ENCODE data around the gene NR5A1.

The NR5A1 gene

DNA sequence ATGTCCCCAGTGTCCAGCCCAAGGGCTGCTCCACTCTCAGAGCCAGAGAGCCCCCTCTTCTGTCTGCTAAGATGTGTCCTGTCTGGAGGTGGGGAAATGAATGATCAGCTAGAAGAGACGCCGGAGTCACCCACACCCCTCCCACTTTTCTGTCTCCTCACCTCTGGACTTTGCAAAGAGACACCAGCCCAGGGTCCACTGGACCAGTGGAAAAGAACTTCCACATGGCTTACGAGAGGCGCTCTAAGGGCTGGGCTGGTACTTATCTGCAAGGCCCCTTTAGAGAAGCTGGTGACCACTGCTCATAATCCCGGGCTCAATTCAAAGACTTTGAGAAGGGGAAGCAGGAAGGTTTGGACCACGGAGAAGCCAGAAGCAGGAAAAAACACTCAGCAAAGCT is 9.2 kb downstream of the NR5A1 start:
- no peak for DNase-seq

DNA sequence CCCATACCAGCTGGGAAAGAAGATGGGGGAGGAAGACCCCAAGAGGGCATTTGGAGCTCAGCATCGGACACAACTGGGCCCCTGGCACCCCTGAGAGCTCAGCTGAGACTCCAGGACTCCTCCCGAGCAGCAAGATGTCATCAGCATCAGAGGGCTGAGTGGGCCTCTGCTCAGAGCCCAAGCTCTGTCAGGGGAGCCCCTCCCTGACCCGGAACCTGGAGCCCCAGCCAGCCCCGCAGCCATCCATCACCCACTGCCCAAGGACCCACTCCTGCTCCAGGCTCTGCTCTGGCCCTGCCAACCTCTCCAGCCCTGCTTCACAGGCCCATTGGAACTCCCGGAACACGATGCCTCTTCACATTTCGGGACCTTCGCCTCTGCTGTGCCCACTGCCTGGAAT is 9.8 kb downstream of the NR5A1 start:
- no peak for DNase-seq

DNA sequence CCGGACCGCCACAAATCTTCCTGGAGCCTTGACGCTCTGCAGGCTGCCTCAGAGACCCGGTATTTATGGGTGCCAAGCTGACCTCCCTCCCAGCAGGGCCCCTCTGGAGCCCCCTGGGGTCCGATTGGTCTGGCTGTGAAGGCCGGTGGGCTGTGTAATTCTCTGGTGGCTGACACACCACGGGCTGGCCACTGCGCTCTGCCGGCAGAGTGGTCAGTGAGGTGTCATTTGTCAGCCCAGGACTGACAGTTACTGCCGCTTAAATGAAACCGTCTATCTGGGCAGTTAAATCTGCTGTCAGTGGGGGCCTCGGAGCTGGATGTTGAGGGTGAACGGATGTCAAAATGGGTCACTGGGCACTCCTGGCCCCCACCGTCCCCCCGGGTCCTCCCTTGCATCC is 10.7 kb downstream of the NR5A1 start:
- no peak for DNase-seq

DNA sequence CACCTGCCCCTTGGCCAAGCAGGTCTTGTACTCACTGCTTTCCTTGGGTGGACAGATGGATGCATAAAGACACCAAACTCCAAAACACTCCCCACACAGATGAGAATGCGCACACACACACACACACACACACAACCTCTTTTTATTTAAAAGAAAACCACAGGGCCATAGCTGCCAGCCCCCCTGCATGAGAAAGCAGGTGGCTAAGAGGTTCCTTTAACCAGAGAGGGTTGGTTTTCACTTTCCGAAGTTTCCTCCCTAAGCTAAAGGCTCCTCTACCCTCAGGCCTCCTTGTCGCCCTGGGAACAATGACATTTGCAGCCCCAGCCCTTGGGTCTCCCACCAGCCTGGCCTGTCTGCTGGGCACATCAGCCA is 11.1 kb downstream of the NR5A1 start:
- DNase-seq, result no peak

DNA sequence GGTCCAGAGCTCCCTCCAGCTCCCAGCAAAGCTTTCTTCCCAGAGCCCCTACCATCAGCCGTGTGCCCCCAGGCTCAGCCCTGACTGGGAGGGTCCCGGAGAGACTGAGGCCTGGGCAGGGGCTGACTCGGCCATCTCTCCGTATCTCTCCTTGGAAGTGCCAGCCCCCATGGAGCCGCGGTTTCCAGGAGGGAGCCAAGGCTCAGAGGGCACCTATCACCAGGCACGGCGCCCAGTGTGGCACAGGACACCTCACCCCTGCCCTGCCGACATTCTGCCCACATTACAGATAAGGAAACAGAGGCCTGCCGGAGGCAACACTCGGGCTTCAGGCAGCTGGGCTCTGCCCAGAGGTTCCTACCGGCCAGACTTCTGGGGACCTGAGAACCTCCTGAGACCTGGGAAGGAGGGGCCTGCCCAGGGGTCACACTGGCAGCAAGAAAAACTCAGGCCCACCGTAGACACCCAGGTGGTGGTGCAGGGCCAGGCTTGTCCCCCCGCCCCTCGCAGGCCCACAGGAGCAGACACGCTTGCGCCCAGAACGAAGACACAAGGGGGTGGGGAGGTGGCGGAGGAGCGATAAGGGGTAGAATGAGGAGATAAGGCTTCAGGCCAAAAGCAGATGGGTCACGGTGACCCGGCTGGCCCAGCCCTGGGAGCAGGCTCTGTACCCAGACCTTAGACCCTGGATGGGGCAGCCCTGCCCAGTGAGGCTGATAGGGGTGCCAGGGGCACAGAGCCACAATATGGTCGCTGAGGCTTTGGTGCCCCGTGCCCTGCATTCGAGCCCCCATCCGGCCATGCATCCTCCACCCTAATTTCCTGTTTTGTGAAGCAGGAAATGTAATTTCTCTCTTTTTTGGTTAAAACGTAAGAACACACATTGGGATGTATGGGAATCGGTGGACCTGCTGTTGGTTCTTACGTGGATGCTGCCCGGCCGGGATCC is 11.8 kb downstream of the NR5A1 start:
- no peak for DNase-seq

DNA sequence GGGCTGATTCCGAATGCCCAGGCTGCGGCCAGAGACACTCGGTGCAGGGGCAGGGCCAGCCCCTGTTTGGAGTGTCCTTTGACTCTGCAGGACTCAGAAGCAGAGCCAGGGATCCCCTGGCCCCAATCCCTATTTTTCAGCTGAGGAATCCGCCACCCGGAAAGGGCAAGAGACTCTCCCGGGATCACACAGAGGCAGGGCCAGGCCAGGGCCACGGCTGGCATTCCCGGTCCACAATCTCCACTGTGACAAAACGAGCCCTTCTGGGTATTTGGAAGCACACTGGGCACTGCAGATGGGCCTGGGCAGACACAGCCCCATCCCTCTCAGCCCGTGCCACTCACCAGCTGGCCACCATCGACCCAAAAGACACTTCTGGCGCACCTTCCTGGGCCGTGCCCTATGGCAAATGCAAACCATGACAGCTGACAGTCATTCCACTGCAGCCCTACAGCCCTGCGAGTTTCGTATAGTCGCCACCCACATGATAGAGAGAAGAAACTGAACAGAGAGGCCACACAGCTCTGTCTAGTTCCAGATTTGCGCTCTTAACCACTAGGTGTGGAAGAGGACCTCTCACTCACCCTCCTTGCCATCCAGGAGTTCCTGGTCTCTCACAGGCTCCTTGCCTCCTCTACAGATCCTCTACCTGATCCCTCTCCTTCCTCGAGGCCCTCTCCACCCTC is 13.3 kb downstream of the NR5A1 start:
- DNase-seq, result no peak

DNA sequence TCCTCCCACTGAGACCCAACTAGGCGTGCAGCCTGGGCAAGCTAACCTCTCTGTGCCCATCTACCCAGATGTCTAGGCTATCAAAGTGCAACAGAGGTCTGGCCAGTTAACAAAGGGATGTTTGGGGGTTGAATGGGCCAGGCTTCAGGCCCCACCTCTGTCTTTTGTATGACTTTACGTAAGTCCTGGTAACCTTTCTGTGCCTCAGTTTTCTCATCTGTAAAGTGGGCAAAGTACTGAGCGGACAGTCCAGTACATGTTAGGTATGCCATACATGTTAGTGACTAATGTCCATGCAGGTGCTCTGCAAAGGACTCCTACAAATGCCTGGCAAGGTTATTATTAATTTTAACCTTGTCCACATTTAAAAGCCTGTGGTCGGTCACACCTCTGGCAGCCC is 14.0 kb downstream of the NR5A1 start:
- DNase-seq, result no peak

DNA sequence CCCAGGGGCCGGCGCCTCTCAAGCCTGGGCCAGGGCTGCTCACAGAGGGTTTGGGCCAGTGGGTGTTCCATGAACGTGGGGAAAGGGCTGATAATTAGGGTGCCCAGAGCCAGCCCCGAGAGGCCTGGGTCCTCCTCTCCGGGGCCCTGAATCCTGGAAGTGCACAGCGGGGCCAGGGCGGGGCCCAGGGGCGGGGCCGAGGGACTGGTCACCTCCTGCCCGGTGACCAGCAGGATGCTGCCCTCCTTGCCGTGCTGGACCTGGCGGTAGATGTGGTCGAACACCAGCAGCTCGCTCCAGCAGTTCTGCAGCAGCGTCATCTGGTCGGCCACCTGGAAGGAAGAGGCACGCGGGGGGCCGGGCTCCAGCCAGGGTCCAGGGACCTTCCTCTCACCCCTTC is 14.4 kb downstream of the NR5A1 start:
- no peak for DNase-seq

DNA sequence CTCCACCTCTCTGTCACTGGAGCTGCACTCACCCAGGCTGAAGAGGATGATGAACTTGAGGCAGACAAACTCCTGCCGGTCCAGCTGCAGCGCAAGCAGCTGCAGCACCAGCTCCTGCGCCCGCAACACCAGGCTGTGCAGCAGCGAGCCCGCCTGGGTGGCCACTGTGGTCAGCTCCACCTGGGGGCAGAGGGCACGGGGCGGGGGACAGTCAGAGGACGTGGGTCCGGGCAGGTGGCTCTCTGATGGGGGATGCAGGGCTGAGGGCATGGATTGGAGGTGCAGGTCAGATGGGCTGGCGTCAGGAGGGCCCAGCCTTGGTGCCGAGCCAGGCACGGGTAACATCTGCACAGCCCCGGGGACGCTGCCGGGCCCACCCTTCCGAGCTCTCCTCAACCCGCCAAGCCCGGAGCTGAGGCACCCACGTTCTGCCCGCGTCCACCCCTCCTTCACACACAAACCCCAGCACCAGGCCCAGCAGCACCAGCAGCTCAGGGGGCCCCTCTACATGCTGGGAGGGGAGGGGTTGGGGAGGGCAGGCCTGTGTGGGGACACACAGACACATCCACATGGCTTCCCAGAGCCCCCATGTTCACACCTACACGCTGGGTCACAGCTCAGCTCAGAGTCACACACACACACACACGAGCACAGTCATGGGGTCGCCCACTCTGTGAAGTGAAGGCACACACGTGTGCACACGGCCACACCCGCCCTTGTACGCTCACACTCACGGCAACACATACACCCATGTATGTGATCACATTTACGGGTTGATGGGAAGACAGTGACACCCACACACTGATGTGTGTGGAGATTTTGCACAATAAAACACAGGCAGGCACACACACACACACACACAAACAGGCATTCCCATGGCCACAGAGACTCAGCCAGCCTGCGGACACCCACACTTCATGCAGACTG is 15.9 kb downstream of the NR5A1 start:
- no peak for DNase-seq

DNA sequence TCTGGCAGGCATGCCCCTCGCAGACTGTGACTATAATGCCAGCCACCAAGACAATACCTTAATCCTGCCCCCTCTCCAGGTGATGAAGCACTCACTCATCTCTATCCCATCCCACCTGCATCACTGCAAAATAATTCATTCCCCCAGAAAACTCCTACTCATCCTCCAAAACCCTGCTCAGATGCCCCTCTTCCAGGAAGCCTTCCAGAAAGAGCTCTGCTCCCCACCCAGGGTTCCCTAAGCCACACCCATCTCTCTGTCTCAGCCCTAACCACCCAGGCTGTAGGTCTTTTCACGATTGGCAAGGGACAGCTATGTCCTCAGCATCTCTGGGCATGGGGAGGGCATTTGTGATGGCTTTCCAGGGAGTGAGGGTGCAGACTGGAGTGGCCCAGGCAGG is 17.2 kb downstream of the NR5A1 start:
- no peak for DNase-seq

DNA sequence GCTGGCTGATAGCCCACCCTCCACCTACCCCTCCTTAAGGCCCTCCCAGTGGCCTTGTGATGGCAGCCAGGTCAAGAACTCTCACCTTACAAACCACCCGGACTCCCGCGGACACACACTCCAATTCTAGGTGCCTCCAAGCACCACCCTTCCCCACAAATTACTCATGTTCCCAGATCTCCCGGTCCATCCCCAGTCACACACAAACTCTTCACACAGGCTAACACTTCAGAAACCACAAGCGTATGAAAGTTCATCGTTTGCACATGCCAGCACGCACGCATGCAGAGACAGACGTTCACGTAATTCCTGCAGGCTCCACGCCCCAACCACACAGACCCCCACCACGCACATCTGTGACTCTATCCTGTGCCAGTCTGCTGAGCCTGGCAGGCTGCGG is 18.0 kb downstream of the NR5A1 start:
- DNase-seq, result no peak

DNA sequence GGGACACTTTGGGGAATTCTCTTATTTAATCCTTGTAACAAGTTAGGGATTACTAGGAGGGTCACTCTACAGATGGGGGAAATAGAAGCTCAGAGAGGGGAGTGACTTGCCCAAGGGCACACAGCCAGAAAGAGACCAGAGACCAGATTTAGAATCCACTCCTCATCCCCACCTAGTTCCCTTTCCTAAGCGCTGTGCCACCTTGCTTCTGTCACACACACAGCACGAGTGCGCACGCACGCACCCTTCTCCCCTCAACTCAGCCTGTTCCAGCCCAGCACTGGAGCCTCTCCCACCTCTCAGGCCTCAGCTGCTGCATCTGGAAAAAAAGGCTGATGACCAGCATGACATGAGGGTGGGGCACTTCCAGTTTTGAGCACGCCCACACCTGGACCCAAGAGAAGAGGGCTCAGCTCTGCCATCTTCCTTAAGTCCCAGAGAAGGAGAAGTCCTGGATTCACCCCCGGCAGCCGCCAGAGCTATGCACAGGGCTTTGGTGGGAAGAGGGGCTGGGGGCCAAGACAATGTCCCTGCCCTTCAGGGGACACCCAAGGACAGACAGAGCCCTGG is 18.5 kb downstream of the NR5A1 start:
- DNase-seq, result no peak

DNA sequence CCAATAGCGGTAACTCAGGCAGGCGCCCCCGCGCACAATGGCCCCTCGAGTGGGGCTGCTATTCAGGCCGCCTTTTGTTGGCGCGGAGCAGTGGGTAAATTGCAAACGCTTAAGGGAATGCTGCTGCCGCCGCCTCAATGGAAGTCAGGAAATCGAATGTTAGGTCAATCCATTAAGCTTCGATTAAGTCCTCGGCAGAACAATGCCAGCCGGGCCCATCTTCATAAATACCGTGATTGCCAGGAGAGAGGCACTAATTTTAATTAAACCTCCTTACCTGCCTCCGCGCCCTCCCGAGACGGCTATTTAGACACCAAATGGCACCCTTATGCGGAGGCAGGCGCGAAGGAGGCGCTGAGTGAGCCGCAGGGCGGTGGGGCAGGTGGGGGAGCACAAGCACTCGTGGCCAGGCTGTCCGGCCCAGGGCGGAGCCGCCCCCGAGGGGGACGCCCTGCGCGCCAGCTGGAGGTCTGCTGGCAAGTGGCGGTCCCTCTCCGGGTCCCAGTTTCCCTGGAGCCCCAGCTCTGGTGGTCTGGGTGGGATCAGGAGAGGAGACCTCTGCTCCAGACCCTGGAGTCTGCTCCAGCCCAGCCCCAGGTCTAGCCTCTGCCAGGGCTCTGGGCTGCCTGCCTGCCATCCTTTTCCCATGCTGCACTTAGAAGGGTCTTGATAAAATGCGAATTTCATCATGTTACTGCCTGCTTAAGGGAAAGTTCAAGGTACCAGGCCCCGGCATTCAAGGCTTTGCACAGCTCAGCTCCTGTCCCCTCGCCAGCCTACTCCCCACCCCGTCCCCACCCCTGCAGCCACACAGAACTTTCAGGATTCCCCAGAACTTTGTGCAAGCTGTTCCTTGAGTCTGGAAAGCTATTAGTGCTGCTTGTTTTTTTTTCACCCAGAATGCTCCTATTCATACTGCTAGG is 19.7 kb downstream of the NR5A1 start:
- DNase-seq, result no peak

DNA sequence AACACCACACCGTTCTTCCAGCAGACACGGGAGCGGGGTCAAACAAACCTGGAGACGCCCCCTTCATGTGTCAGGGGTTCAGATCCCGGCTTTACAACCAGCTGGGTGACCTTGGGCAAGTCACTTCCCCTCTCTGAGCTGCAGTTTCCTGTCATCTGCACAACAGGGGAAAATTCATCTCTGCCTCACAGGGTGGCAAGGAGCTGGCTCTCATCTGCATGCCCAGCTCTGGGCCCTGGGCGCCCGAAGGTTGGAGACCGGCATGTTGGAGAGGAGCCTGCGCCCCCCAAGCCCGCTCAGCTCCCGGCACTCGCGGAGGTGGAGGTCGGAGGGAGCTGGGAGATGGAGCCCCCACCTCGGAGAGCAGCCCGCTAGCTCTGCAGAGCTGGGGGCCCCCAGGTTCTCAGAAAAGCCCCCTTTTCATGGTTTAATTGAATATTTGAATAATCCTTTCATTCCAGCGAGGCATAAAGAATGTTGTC is 20.4 kb downstream of the NR5A1 start:
- no peak for DNase-seq

DNA sequence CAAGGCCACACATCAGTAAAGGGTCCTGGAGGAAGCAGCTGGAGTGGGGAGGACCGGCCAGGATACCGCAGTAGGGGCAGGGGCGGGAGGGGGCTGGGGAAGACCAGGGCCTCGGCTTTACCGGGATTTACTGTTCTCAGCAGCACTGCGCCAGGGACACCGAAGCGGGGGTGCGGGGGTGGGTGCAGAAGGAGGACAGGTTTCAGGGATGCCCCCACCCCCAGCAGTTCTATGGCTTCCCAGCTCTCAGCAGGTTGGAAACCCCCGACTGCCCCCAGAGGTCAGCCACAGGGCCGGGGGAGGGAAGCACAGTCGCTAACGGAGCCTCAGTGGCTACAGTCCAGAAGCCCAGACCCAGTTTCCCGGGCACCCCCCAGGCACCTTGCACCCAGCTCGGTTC is 21.3 kb downstream of the NR5A1 start:
- DNase-seq, result no peak

DNA sequence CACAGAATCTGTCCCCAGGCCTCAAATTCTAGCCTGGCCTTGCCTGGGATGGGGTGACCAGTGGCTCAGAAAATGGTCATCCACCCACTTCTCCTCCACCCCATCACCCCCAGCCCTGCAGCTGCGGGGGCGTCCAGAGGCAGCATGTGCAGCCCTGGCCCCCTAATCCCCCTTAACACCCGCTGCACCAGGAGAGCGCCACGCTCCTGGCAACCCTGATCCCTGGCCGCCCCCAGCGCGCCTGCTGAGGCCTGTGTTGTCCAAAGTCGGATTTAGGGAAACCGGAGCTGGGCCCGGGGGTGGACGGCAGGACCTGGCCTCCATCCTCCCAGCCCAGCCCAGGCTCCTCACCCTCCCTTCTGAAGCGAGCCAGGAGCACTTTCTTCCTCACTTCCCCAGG is 22.0 kb downstream of the NR5A1 start:
- no peak for DNase-seq

DNA sequence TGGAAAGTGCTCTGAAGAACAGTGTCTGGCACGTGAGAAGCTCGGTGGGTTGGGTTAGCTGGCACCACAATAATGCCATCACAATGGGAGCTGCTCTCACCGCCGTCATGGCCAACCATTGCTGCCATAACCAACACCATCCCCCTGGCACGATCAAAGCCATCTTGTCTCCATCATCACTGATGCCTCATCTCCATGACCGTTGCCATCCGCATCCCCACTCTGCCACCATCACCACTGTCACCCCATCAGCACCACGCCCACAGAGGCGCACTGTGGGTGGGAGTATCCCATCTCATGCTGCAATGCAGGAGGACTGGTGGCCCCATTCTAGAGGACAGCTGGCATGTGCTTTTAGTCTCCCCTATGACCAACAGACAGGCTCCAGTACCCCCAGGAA is 23.7 kb downstream of the NR5A1 start:
- DNase-seq, result no peak

DNA sequence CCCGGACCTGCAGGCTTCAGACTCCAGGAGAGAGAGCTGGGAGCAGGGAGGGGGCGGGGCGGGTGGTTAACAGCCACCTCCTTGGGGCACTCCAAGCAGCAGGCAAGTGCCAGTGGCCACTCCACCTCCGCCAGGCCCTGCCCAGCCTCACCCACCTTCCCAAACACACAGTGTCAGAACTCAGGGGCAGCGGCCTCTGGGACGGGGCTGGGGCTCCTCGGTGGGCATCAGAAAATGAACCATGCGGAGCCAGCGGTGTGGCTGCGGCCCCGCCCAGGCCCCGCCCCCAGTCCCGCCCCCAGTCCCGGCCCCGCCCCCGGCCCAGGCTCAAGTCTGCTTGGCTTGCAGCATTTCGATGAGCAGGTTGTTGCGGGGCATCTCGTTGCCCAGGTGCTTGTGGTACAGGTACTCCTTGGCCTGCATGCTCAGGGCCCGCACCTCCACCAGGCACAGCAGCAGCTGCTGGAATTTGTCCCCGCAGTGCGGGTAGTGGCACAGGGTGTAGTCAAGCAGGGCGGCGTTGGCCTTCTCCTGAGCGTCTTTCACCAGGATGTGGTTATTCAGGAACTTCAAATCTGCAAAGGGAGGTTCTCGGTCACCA is 24.7 kb downstream of the NR5A1 start:
- DNase-seq, result no peak

DNA sequence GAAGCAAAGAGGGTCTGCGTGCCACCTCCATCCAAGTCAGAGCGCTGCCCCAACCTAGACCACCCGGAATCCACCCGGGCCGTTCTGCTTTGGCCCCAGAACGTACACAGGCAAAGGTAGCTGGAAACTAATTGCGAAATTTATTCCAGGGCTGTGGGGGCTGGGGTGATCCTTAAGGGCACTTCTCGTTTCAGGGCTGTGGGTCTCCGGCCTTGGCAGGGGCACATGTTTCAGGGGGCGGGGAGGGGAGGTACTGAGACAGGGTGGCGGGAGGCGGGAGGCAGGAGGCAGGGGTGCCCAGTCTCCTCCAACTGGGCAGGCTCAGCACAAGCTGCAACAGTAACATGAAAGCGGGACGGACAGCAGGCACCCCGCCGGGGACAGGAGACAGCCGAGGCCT is 26.1 kb downstream of the NR5A1 start:
- no peak for DNase-seq

DNA sequence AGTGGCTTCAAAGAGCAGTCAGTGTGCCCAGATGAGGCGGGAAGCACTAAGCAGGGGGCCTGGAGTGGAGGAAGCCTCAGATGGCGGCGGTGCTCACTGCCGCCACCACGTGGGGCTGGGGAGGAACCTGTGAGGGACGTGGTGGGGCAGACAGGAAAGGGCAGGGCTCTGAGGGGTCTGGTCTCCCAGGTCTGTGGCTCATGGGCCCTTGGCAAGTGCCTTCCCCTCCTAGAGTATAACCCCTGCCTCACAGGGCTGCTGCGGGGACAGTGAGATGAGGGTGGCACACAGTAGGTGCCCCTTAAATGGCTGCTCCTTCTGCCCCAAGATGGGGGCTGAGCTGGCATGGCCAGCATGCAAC is 26.6 kb downstream of the NR5A1 start:
- DNase-seq, result peak; percentile 25

DNA sequence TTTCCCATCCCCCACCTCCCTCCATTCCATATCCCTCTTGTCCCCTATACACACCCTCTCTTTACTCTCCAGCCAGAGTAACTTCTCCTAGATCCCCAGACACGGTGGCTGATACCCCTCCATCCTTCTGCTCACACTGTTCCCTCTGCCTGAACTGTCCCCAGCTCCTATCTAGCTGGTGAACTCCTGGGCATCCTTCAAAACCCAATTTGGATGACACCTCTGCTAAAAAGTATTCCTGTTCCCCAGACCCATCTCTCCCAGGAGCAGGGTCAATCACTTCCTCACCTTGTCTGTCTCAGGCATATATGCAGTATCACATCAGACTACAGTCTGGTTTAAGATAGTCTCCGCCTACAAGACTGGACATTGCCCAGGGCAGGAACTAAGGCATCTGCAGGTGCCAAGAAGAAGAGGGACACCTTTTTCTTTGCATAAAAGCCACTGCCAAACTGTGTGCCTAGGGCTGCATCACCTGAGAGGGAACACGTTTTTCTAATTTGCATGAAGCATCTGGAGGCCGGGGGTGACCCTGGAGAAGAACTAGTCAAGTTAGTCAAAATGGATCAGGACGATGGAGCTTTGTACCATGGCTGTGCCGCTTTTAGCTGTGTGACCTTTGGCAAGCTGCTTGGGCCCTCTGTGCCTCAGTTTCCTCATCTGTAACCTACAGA is 27.1 kb downstream of the NR5A1 start:
- DNase-seq, result no peak
